Measurements from ENCODE around the gene TBCK.

Gene TBCK

DNA sequence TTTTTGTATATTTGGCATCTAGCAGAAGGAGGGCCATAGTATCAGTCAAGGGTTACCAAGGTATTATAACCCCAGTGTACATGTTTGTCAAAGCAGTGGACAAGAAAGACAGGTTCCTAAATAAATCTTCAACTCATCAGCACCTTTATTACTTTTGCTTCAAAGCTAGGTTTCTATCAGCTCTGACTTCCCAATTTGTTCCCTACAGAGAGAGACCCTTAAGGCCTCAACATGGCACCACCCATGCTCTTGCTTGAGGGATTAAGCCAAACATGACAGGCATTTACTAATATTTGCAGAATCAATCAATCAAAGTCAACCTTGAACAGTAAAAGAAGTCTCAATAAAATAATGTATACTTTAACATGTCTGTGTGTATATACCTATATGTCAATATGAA is 9.4 kb downstream of the TBCK start:
- Histone ChIP-seq H3K9me3 (no peaks in the 10 kb centered on the region), H3K27ac (no peak overlapping the region), H3K36me3 (peaks cover 0 to 5% (median 4%) of the 10 kb centered on the region in 3 donors), H3K27me3 (no peaks in the 10 kb centered on the region), H3K4me1 (peaks cover 0 to 40% (median 3%) of the 10 kb centered on the region in 4 donors), H3K4me3 (no peak overlapping the region)
- intact Hi-C loops (cut with DNase I; ENCODE audit: low total_unique reads) = no loop called here
- DNase-seq = no peak
- TF ChIP-seq, protein P1, sequence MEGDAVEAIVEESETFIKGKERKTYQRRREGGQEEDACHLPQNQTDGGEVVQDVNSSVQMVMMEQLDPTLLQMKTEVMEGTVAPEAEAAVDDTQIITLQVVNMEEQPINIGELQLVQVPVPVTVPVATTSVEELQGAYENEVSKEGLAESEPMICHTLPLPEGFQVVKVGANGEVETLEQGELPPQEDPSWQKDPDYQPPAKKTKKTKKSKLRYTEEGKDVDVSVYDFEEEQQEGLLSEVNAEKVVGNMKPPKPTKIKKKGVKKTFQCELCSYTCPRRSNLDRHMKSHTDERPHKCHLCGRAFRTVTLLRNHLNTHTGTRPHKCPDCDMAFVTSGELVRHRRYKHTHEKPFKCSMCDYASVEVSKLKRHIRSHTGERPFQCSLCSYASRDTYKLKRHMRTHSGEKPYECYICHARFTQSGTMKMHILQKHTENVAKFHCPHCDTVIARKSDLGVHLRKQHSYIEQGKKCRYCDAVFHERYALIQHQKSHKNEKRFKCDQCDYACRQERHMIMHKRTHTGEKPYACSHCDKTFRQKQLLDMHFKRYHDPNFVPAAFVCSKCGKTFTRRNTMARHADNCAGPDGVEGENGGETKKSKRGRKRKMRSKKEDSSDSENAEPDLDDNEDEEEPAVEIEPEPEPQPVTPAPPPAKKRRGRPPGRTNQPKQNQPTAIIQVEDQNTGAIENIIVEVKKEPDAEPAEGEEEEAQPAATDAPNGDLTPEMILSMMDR (IDR thresholded peaks at IDR 0.05) = no peak

DNA sequence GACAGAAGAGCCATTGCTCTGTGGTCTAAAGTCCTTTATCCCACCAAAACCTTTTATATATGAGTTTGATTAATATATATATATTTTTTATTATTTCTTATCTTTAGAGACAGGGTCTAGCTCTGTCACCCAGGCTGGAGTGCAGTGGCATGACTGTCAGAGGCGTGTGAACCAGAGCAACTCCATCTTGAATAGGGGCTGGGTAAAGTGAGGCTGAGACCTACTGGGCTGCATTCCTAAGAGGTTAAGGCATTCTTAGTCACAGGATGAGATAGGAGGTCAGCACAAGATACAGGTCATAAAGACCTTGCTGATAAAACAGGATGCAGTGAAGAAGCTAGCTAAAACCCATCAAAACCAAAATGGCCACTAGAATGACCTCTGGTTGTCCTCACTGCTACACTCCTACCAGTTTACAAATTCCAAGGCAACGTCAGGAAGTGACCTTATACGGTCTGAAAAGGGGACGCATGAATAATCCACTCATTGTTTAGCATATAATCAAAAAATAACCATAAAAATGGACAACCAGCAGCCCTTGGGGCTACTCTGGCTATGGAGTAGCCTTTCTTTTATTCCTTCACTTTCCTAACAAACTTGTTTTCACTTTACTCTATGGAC is 10.5 kb downstream of the TBCK start:
- Histone ChIP-seq H3K27me3 (no peaks in the 10 kb centered on the region), H3K27ac (no peak overlapping the region), H3K36me3 (peaks cover 0 to 5% (median 4%) of the 10 kb centered on the region in 3 donors), H3K4me1 (peaks cover 0 to 31% (median 4%) of the 10 kb centered on the region in 4 donors), H3K9me3 (no peaks in the 10 kb centered on the region), H3K4me3 (no peak overlapping the region)
- TF ChIP-seq, protein P1 (IDR thresholded peaks at IDR 0.05) = no peak
- intact Hi-C loops (cut with DNase I; ENCODE audit: low total_unique reads) = no loop called here
- DNase-seq = no peak

DNA sequence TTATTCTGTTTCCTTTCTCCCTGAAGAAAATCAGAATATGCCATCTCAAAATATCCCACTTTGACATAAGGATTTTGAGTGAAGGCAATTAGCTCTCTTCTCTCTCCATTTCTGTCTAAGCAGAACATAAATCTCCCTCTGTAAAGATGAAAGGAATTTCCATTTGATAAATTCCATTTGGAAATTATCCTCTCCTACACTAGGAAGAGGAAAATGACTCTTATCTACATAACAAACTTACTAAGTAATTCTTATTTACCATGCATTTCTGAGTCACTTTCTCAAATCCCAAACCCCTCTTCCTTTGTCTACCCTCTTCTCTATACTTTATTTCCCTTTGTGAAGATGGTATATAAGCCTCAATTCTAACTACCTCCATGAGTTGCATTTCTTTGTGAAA is 11.4 kb downstream of the TBCK start:
- intact Hi-C loops (cut with DNase I; ENCODE audit: low total_unique reads) = no loop called here
- peaks cover 0 to 22% (median 1%) of the 10 kb centered on the region in 4 donors for H3K4me1 ChIP-seq

GRCh38 chr4:106303548-106304281 is 12.3 kb downstream of the TBCK start:
- DNase-seq = no peak
- no peak overlapping the region for H3K27ac ChIP-seq
- H3K4me1 ChIP-seq = peaks cover 0 to 14% (median 1%) of the 10 kb centered on the region in 4 donors
- no peaks in the 10 kb centered on the region for H3K27me3 ChIP-seq
- TF ChIP-seq, protein P1 (IDR thresholded peaks at IDR 0.05) = no peak
- H3K9me3 ChIP-seq = no peaks in the 10 kb centered on the region
- intact Hi-C loops (cut with DNase I; ENCODE audit: low total_unique reads) = no loop called here
- peaks cover 0 to 19% (median 4%) of the 10 kb centered on the region in 3 donors for H3K36me3 ChIP-seq
- no peak overlapping the region for H3K4me3 ChIP-seq

More for the DNA sequence above, 11.4 kb downstream of the TBCK start:
- no peak overlapping the region for H3K4me3 ChIP-seq
- no peaks in the 10 kb centered on the region for H3K27me3 ChIP-seq
- no peaks in the 10 kb centered on the region for H3K9me3 ChIP-seq
- H3K36me3 ChIP-seq = peaks cover 0 to 12% (median 4%) of the 10 kb centered on the region in 3 donors
- TF ChIP-seq, protein P1 (IDR thresholded peaks at IDR 0.05) = no peak
- no peak for DNase-seq
- no peak overlapping the region for H3K27ac ChIP-seq

GRCh38 chr4:106302062-106302438 is 14.0 kb downstream of the TBCK start:
- Histone ChIP-seq H3K36me3 (peaks cover 0 to 19% (median 0%) of the 10 kb centered on the region in 3 donors), H3K27ac (no peak overlapping the region), H3K4me3 (no peak overlapping the region), H3K9me3 (no peaks in the 10 kb centered on the region), H3K4me1 (peaks cover 0 to 7% (median 1%) of the 10 kb centered on the region in 4 donors), H3K27me3 (no peaks in the 10 kb centered on the region)
- intact Hi-C loops (cut with DNase I; ENCODE audit: low total_unique reads) = no loop called here
- TF ChIP-seq, protein P1 (IDR thresholded peaks at IDR 0.05) = no peak
- no peak for DNase-seq
